ENCODE results near the gene GLIS1. TPM values are rescaled to one million over a fixed set of nuclear protein-coding genes. Genes with fewer than 3 reads are reported as not detected.
A peak's percentile ranks its signal among the peaks of the same experiment; 100 is the strongest.

Gene GLIS1
- total RNA-seq, 1 experiment from 2014 or later, result 1.7 TPM

DNA sequence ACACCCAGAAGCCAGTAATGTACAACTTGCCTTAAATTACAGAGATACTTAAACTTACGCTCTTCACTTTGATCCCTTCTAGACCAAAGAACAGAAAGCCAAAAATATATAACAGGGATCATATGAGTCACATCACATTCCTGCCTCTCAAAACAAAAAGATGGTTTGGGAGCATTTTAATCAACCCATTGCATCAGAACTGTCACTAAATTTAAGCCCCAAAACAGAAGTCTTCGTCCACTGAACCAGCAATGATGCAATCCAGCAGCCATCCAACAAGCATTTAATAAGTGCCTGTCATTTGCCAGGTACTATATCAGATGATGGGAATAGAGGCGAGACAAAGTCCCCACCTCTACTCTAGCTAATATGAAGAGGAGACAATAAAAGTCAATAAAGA is 42.7 kb upstream of the GLIS1 start:
- Histone ChIP-seq H3K4me2 (ENCODE audit: low read length) (no peak overlapping the region), H3F3A (ENCODE audit: low read length, unreplicated experiment) (no peaks in the 10 kb centered on the region), H3K27me3 (ENCODE audit: low read length) (no peaks in the 10 kb centered on the region), H3K4me1 (ENCODE audit: insufficient read depth, low read length) (no peaks in the 10 kb centered on the region), H3K9ac (ENCODE audit: low read length) (no peak overlapping the region), H3K79me2 (ENCODE audit: low read length) (no peaks in the 10 kb centered on the region), H3K4me3 (ENCODE audit: low read length) (no peak overlapping the region), H3K9me3 (ENCODE audit: low read length) (no peaks in the 10 kb centered on the region), H2AFZ (ENCODE audit: low read length) (no peak overlapping the region), H3K27ac (ENCODE audit: low read length) (no peak overlapping the region), H3K9me2 (replicated peaks; ENCODE audit: low read length) (no peaks in the 10 kb centered on the region), H3K36me3 (ENCODE audit: low read depth, low read length) (peaks cover 47% of the 10 kb centered on the region; the same call in 1 of the 2 replicates), H4K20me1 (ENCODE audit: low read length) (no peaks in the 10 kb centered on the region)
- POLR2A ChIA-PET (ENCODE audit: unreplicated experiment), result no interaction called here
- CTCF ChIA-PET, result no interaction called here
- no TSS peak for BruUV-seq (replicated peaks)
- no peak for ATAC-seq
- TF ChIP-seq, protein P1, sequence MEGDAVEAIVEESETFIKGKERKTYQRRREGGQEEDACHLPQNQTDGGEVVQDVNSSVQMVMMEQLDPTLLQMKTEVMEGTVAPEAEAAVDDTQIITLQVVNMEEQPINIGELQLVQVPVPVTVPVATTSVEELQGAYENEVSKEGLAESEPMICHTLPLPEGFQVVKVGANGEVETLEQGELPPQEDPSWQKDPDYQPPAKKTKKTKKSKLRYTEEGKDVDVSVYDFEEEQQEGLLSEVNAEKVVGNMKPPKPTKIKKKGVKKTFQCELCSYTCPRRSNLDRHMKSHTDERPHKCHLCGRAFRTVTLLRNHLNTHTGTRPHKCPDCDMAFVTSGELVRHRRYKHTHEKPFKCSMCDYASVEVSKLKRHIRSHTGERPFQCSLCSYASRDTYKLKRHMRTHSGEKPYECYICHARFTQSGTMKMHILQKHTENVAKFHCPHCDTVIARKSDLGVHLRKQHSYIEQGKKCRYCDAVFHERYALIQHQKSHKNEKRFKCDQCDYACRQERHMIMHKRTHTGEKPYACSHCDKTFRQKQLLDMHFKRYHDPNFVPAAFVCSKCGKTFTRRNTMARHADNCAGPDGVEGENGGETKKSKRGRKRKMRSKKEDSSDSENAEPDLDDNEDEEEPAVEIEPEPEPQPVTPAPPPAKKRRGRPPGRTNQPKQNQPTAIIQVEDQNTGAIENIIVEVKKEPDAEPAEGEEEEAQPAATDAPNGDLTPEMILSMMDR (conservative IDR thresholded peaks at IDR 0.05; ENCODE audit: low read depth, low read length), result no peak
- no peak for TF ChIP-seq EZH2 (IDR thresholded peaks at IDR 0.05; ENCODE audit: low read length, unreplicated experiment)
- TF ChIP-seq EZH2phosphoT487 (IDR thresholded peaks at IDR 0.05; ENCODE audit: borderline replicate concordance, low read length), result no peak
- no peak for DNase-seq
- intact Hi-C loops (cut with micrococcal nuclease), result no loop called here

DNA sequence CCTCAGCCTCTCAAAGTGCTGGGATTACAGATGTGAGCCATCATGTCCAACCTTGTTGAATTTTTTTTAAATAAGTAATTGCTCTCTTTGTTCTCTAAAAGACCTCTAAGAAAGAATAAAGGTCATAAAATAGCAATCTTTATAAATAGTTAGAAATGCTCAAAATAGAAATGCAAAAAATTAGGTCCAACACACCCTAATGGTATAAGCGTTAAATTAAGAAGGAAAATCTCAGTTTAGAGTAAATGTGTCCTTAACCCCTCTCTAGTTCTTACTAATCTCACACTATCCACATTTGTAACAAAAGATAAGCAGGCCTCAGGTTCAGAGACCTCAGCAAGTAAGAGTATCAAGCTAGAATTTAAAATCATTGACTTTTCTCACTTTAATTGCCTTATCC is 38.3 kb upstream of the GLIS1 start:
- Histone ChIP-seq H2AFZ (ENCODE audit: low read length) (no peak overlapping the region), H3K9me2 (replicated peaks; ENCODE audit: low read length) (no peaks in the 10 kb centered on the region), H3K9me3 (ENCODE audit: low read length) (no peaks in the 10 kb centered on the region), H3F3A (ENCODE audit: low read length, unreplicated experiment) (no peaks in the 10 kb centered on the region), H3K4me3 (ENCODE audit: low read length) (no peak overlapping the region), H3K27me3 (ENCODE audit: low read length) (no peaks in the 10 kb centered on the region), H3K36me3 (ENCODE audit: low read depth, low read length) (peaks cover 38% of the 10 kb centered on the region), H3K4me1 (ENCODE audit: insufficient read depth, low read length) (no peaks in the 10 kb centered on the region), H3K27ac (ENCODE audit: low read length) (no peak overlapping the region), H3K9ac (ENCODE audit: low read length) (no peak overlapping the region), H3K79me2 (ENCODE audit: low read length) (no peaks in the 10 kb centered on the region), H4K20me1 (ENCODE audit: low read length) (no peaks in the 10 kb centered on the region), H3K4me2 (ENCODE audit: low read length) (no peak overlapping the region)
- ChIA-PET POLR2A (ENCODE audit: unreplicated experiment) (no interaction called here), CTCF (no interaction called here)
- TF ChIP-seq EZH2 (IDR thresholded peaks at IDR 0.05; ENCODE audit: low read length, unreplicated experiment) (no peak), EZH2phosphoT487 (IDR thresholded peaks at IDR 0.05; ENCODE audit: borderline replicate concordance, low read length) (no peak)
- TF ChIP-seq, protein P1 (conservative IDR thresholded peaks at IDR 0.05; ENCODE audit: low read depth, low read length), result no peak
- no TSS peak for BruUV-seq (replicated peaks)
- intact Hi-C loops (cut with micrococcal nuclease), result no loop called here
- DNase-seq (no peak), ATAC-seq (no peak)

DNA sequence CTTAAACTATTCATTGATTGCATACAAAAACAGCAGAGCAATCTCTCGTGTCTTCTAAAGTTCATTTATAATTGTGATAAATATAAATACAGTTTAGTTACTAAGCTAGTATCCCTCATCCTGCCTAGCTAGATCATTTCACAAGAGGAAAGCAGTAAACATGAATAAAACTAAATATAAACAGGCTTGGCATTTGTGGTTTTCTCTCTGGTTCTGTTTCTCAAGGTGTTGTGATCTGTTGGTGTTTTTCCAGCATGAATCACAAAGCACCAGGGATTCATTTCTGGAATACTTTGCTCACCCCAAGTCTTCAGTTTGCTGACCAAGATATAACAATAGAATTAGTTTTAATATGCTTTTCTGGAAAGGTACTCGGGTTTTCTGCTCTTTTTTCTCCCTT is 32.7 kb upstream of the GLIS1 start:
- TF ChIP-seq EZH2phosphoT487 (IDR thresholded peaks at IDR 0.05; ENCODE audit: borderline replicate concordance, low read length) (no peak), EZH2 (IDR thresholded peaks at IDR 0.05; ENCODE audit: low read length, unreplicated experiment) (no peak)
- TF ChIP-seq, protein P1 (conservative IDR thresholded peaks at IDR 0.05; ENCODE audit: low read depth, low read length), result no peak
- no peaks in the 10 kb centered on the region for H3K9me2 ChIP-seq (replicated peaks; ENCODE audit: low read length)
- ChIA-PET POLR2A (ENCODE audit: unreplicated experiment) (no interaction called here), CTCF (no interaction called here)
- ATAC-seq (no peak), DNase-seq (peak; percentile 7)
- H3K4me3 ChIP-seq (ENCODE audit: low read length), result no peak overlapping the region
- no peak overlapping the region for H3K9ac ChIP-seq (ENCODE audit: low read length)
- H3K4me1 ChIP-seq (ENCODE audit: insufficient read depth, low read length), result no peaks in the 10 kb centered on the region
- no peaks in the 10 kb centered on the region for H3K9me3 ChIP-seq (ENCODE audit: low read length)
- H3F3A ChIP-seq (ENCODE audit: low read length, unreplicated experiment), result no peaks in the 10 kb centered on the region
- no peaks in the 10 kb centered on the region for H3K79me2 ChIP-seq (ENCODE audit: low read length)
- BruUV-seq (replicated peaks), result no TSS peak
- peaks cover 45% of the 10 kb centered on the region for H3K36me3 ChIP-seq (ENCODE audit: low read depth, low read length)
- no peaks in the 10 kb centered on the region for H3K27me3 ChIP-seq (ENCODE audit: low read length)
- H3K4me2 ChIP-seq (ENCODE audit: low read length), result no peak overlapping the region
- no peaks in the 10 kb centered on the region for H4K20me1 ChIP-seq (ENCODE audit: low read length)
- intact Hi-C loops (cut with micrococcal nuclease), result no loop called here
- no peak overlapping the region for H3K27ac ChIP-seq (ENCODE audit: low read length)
- H2AFZ ChIP-seq (ENCODE audit: low read length), result no peak overlapping the region
